GM12878 (cell line): Measurements from ENCODE around the gene INPP5D. TPM values are rescaled to one million over a fixed set of nuclear protein-coding genes. Genes with fewer than 3 reads are reported as not detected.
A peak's percentile ranks its signal among the peaks of the same experiment; 100 is the strongest.

Experiments
- ATAC-seq: fragments of 200-7000 bp; cut with Tn5 transposase; 3 replicates; pipeline ENCODE4 v1.9.1; 2020; ENCODE audit warnings: mild to moderate bottlenecking, moderate library complexity
- BruUV-seq: library from RNA; stranded (reverse); fragments of 400-500 nt; replicated peaks from 2 replicates; lab custom pipeline; 2021; lab: Mats Ljungman, UMichigan
- CTCF ChIA-PET: fragments of 300-600 bp; sonication (Branson Sonifier 250); formaldehyde crosslinking; extraction: SDS; loops from one replicate; lab custom pipeline; 2021; ENCODE audit warnings: inconsistent platforms; lab: Yijun Ruan, JAX
- POLR2A ChIA-PET: fragments of 350-600 bp; formaldehyde crosslinking; extraction: SDS; loops from one replicate; lab custom pipeline; 2021; ENCODE audit warnings: inconsistent platforms; lab: Charles Lee
- RAD21 ChIA-PET: fragments of 300-600 bp; sonication (Branson Sonifier 250); formaldehyde crosslinking; loops from one replicate; lab custom pipeline; 2023; ENCODE audit warnings: antibody characterized with exemption; ENCODE audit not compliant: unreplicated experiment; lab: Charles Lee
- SMC1A ChIA-PET: fragments of 300-600 bp; sonication (Branson Sonifier 250); formaldehyde crosslinking; loops from one replicate; lab custom pipeline; 2023; ENCODE audit not compliant: unreplicated experiment, uncharacterized antibody; lab: Charles Lee
- DNase-seq: peaks from one replicate; pipeline ENCODE4 v3.0.0-alpha.2; 2011; ENCODE audit warnings: low read depth, low spot score
- FAIRE-seq: peaks from 3 replicates; lab custom pipeline; 2011; peaks lifted over from hg19 to GRCh38; lab: Jason Lieb, UNC
- H2AFZ ChIP-seq: 2 replicates; pipeline ENCODE4 v1.6.0; 2011; ENCODE audit warnings: low read depth, low read length, control low read depth; ENCODE audit not compliant: control insufficient read depth
- H3K27ac ChIP-seq: 2 replicates; pipeline ENCODE4 v1.5.1; 2011; ENCODE audit warnings: control low read depth; ENCODE audit not compliant: control insufficient read depth, insufficient read depth
- H3K27me3 ChIP-seq, 2 experiments: replicated peaks in 1 of 2; 2 replicates each; pipeline versions ENCODE4 v1.6.0 to v1.6.1; 2011; ENCODE audit warnings: low read length in 1 of 2; ENCODE audit not compliant: control insufficient read depth in 2 of 2, insufficient read depth in 2 of 2
- H3K36me3 ChIP-seq, 2 experiments: 2 replicates each; pipeline ENCODE4 v1.5.1; 2011; ENCODE audit warnings: low read length in 1 of 2; ENCODE audit not compliant: control insufficient read depth in 2 of 2, insufficient read depth in 2 of 2
- H3K4me1 ChIP-seq: 2 replicates; pipeline ENCODE4 v1.6.1; 2011; ENCODE audit warnings: mild to moderate bottlenecking, low read length, moderate library complexity, mixed read lengths; ENCODE audit not compliant: control insufficient read depth, insufficient read depth
- H3K4me2 ChIP-seq: 2 replicates; pipeline ENCODE4 v1.6.0; 2011; ENCODE audit warnings: control low read depth; ENCODE audit not compliant: control insufficient read depth, insufficient read depth
- H3K4me3 ChIP-seq: fragments of 200-600 bp; sonication (generic); 2 replicates; pipeline ENCODE4 v1.5.1; 2016
- H3K79me2 ChIP-seq: 2 replicates; pipeline ENCODE4 v1.6.0; 2011; ENCODE audit warnings: low read length; ENCODE audit not compliant: control insufficient read depth, insufficient read depth
- H3K9ac ChIP-seq: 2 replicates; pipeline ENCODE4 v1.8.0; 2011; ENCODE audit warnings: low read length, control low read depth, mixed read lengths; ENCODE audit not compliant: control insufficient read depth, insufficient read depth
- H3K9me3 ChIP-seq: replicated peaks from 3 replicates; pipeline ENCODE4 v1.5.1; 2011; ENCODE audit warnings: mild to moderate bottlenecking, low read length; ENCODE audit not compliant: control insufficient read depth, insufficient read depth
- H4K20me1 ChIP-seq: 2 replicates; pipeline ENCODE4 v1.6.0; 2011; ENCODE audit not compliant: control insufficient read depth, insufficient read depth
- ATF7 ChIP-seq: fragments of 450-650 bp; IDR thresholded peaks from 2 replicates; pipeline ENCODE4 v1.6.1; 2016; ENCODE audit warnings: low read depth, mild to moderate bottlenecking
- CUX1 ChIP-seq: IDR thresholded peaks from 2 replicates; pipeline ENCODE4 v1.6.1; 2012; ENCODE audit warnings: improper control_type of control experiment, low read depth, low read length; ENCODE audit not compliant: insufficient replicate concordance
- FOS ChIP-seq: IDR thresholded peaks from 3 replicates; pipeline ENCODE4 v1.6.1; 2011; ENCODE audit warnings: borderline replicate concordance; ENCODE audit not compliant: insufficient read length; ENCODE audit errors: extremely low read depth
- IKZF1 ChIP-seq: fragments of 450-650 bp; conservative IDR thresholded peaks from 2 replicates; pipeline ENCODE4 v1.6.1; 2017; ENCODE audit warnings: antibody characterized with exemption, mild to moderate bottlenecking
- JUNB ChIP-seq: IDR thresholded peaks from 2 replicates; pipeline ENCODE4 v1.6.1; 2016; ENCODE audit warnings: antibody characterized with exemption, mild to moderate bottlenecking
- MLLT1 ChIP-seq: fragments of 450-650 bp; IDR thresholded peaks from 2 replicates; pipeline ENCODE4 v1.6.1; 2016; ENCODE audit warnings: mild to moderate bottlenecking
- MXI1 ChIP-seq: fragments of 150-350 bp; IDR thresholded peaks from 2 replicates; pipeline ENCODE4 v1.6.1; 2011; ENCODE audit warnings: low read depth, mild to moderate bottlenecking, inconsistent platforms, low read length, improper control_type of control experiment
- NR2C1 ChIP-seq: fragments of 450-650 bp; IDR thresholded peaks from 2 replicates; pipeline ENCODE4 v1.6.1; 2017; ENCODE audit warnings: antibody characterized with exemption, mild to moderate bottlenecking, moderate library complexity
- NR2F1 ChIP-seq: fragments of 450-650 bp; conservative IDR thresholded peaks from 2 replicates; pipeline ENCODE4 v1.6.1; 2017; ENCODE audit warnings: mild to moderate bottlenecking
- PML ChIP-seq: IDR thresholded peaks from 2 replicates; pipeline ENCODE4 v1.6.1; 2012; ENCODE audit warnings: low read length, inconsistent platforms
- STAT3 ChIP-seq: IDR thresholded peaks from 2 replicates; pipeline ENCODE4 v1.6.1; 2011; ENCODE audit warnings: low read depth, low read length, improper control_type of control experiment
- WRNIP1 ChIP-seq: IDR thresholded peaks from 2 replicates; pipeline ENCODE4 v1.6.1; 2011; ENCODE audit warnings: low read depth, low read length, improper control_type of control experiment, borderline replicate concordance
- ZNF622 ChIP-seq: fragments of 450-650 bp; IDR thresholded peaks from 2 replicates; pipeline ENCODE4 v1.6.1; 2017; ENCODE audit warnings: mild to moderate bottlenecking, inconsistent platforms
- ZNF687 ChIP-seq: fragments of 450-650 bp; IDR thresholded peaks from 2 replicates; pipeline ENCODE4 v1.6.1; 2017; ENCODE audit warnings: mild to moderate bottlenecking, moderate library complexity
- WGBS: methylation state at CpG from one replicate; pipeline ENCODE4 v1.1.6; 2016; ENCODE audit warnings: low lambda C conversion rate; ENCODE audit not compliant: insufficient replicate concordance, insufficient coverage; ENCODE audit errors: missing lambda C conversion rate; 5-methylcytosine and 5-hydroxymethylcytosine counted together
- in situ Hi-C: fragments of 300-500 bp; cut with MboI; formaldehyde crosslinking; loops from 9 replicates; pipeline ENCODE4 v1.14.3; 2018; ENCODE audit warnings: mixed read lengths
- intact Hi-C: fragments of 100-400 bp; cut with micrococcal nuclease; formaldehyde crosslinking; loops from one replicate; pipeline ENCODE4 v1.14.2; 2022; ENCODE audit not compliant: unreplicated experiment
- polyA plus RNA-seq, 11 experiments: library from polyadenylated mRNA; depleted of rRNA in 4 of 11; unstranded in 6 of 11; stranded (reverse) in 5 of 11; fragments of >200 nt; fragmentation: Nextera tagmentation in 4 of 11; fragmentation: Illumina TruSeq in 1 of 11; extraction: Ambion mirVana in 4 of 11; extraction: Trizol in 1 of 11; gene quantifications; 1 replicate in 1 of 11; 2 replicates in 10 of 11; pipeline versions ENCODE4 v1.2.1 to v1.2.3, GENCODE V29; 2011 to 2016; ENCODE audit warnings: inconsistent platforms in 2 of 11, missing spikeins in 2 of 11, low read depth in 1 of 11
- total RNA-seq, 4 experiments: library from RNA; depleted of rRNA in 3 of 4; stranded (reverse); fragments of >200 nt in 3 of 4; fragmentation: Illumina TruSeq in 1 of 4; extraction: Trizol in 1 of 4; gene quantifications; 2 replicates each; pipeline versions ENCODE4 v1.2.1 to v1.2.3, GENCODE V29; 2013 to 2021

The INPP5D gene
- total and polyA plus RNA-seq, 10 of the 15 experiments (the other 5 are each of a cell fraction or from before 2014, with no cell fraction given) = 11.8 to 139 (median 88.8) TPM

- SMC1A ChIA-PET = interaction anchor here (0.9 to 3.2 kb wide), 7 partner anchors 38 to 125 kb away, joined by 4 to 18 read pairs (median 5); partner anchors contain the start of genes ATG16L1 and INPP5D
- H3K9ac ChIP-seq = no peak overlapping the region
- intact Hi-C loops = loop anchor here (5.0 kb wide), 1 partner anchor 66 kb away; the partner anchor contains the start of gene ATG16L1
- TF ChIP-seq JUNB (no peak), STAT3 (no peak), FOS (no peak), ZNF622 (no peak), MLLT1 (no peak), WRNIP1 (no peak), ZNF687 (peak; percentile 32; the same call in 1 of the 2 replicates), PML (no peak), MXI1 (no peak), ATF7 (no peak), CUX1 (peak; percentile 1), NR2C1 (no peak), NR2F1 (peak; percentile 95), IKZF1 (peak; percentile 88)
Measured at GRCh38 chr2:233185963-233186362, 125.8 kb downstream of the INPP5D start.

More at GRCh38 chr2:233185963-233186362, 125.8 kb downstream of the INPP5D start:
- no peaks in the 10 kb centered on the region for H3K9me3 ChIP-seq
- POLR2A ChIA-PET = interaction anchor here (0.6 to 1.5 kb wide), 6 partner anchors 13 to 103 kb away, joined by 3 to 6 read pairs (median 3); no protein-coding TSS in a partner anchor
- H3K79me2 ChIP-seq = no peaks in the 10 kb centered on the region
- H4K20me1 ChIP-seq = no peaks in the 10 kb centered on the region
- ATAC-seq (peak; percentile 70), DNase-seq (peak; percentile 50), FAIRE-seq (peak; percentile 44)
- H3K4me1 ChIP-seq = peaks cover 21% of the 10 kb centered on the region
- H3K4me2 ChIP-seq = peak overlapping the region; percentile 23; the same call in 1 of the 2 replicates
- H3K27me3 ChIP-seq = no peaks in the 10 kb centered on the region
- peak overlapping the region; percentile 35 for H3K27ac ChIP-seq
- RAD21 ChIA-PET = interaction anchor here (0.5 to 1.6 kb wide), 9 partner anchors 14 to 452 kb away, joined by 3 to 9 read pairs (median 3); partner anchors contain the start of gene ATG16L1
- TSS peak; percentile 53 for BruUV-seq
- H3K36me3 ChIP-seq = peaks cover 58 to 67% of the 10 kb centered on the region in 2 experiments
- in situ Hi-C loops = no loop called here
- CTCF ChIA-PET = interaction anchor here (1.0 to 1.6 kb wide), 8 partner anchors 10 to 157 kb away, joined by 3 to 6 read pairs (median 4); no protein-coding TSS in a partner anchor
- no peak overlapping the region for H2AFZ ChIP-seq
- no peak overlapping the region for H3K4me3 ChIP-seq
- WGBS = 51% methylated on average over 8 of the region's 8 CpGs
